ENCODE measurements around the gene KCNMA1.

Gene KCNMA1

GRCh38 chr10:76991621-76992020 lies 646.0 kb downstream of the KCNMA1 start:
- DNase-seq, result no peak

GRCh38 chr10:76990561-76990960 lies 647.0 kb downstream of the KCNMA1 start:
- DNase-seq, result no peak

GRCh38 chr10:76984559-76985443 lies 652.8 kb downstream of the KCNMA1 start:
- peak; percentile 82 to 86 for DNase-seq

- DNase-seq, result no peak
These were observed 654.0 kb downstream of the KCNMA1 start for GRCh38 chr10:76983624-76984023.

GRCh38 chr10:76982671-76983070 lies 654.9 kb downstream of the KCNMA1 start:
- no peak for DNase-seq

- no peak for DNase-seq
These were observed 656.4 kb downstream of the KCNMA1 start for GRCh38 chr10:76981251-76981650.

- no peak for DNase-seq
These were observed 659.7 kb downstream of the KCNMA1 start for GRCh38 chr10:76977901-76978300.

GRCh38 chr10:76977046-76977445 lies 660.6 kb downstream of the KCNMA1 start:
- no peak for DNase-seq

GRCh38 chr10:76976142-76976541 lies 661.5 kb downstream of the KCNMA1 start:
- no peak for DNase-seq

- DNase-seq, result no peak
These were observed 662.5 kb downstream of the KCNMA1 start for GRCh38 chr10:76975126-76975525.

GRCh38 chr10:76974017-76974691 lies 663.5 kb downstream of the KCNMA1 start:
- no peak for DNase-seq

GRCh38 chr10:76973091-76974016 lies 664.3 kb downstream of the KCNMA1 start:
- no peak for DNase-seq

- no peak for DNase-seq
These were observed 665.1 kb downstream of the KCNMA1 start for GRCh38 chr10:76972541-76972940.

GRCh38 chr10:76971547-76972170 lies 665.9 kb downstream of the KCNMA1 start:
- no peak for DNase-seq

- no peak for DNase-seq
These were observed 666.7 kb downstream of the KCNMA1 start for GRCh38 chr10:76970711-76971519.

- DNase-seq, result no peak
These were observed 668.2 kb downstream of the KCNMA1 start for GRCh38 chr10:76969366-76969948.

GRCh38 chr10:76968483-76968882 lies 669.1 kb downstream of the KCNMA1 start:
- DNase-seq, result no peak

- no peak for DNase-seq
These were observed 674.8 kb downstream of the KCNMA1 start for GRCh38 chr10:76962851-76963250.

GRCh38 chr10:76961841-76962240 lies 675.8 kb downstream of the KCNMA1 start:
- DNase-seq, result peak; percentile 72 to 77

GRCh38 chr10:76959111-76959510 lies 678.5 kb downstream of the KCNMA1 start:
- peak in 1 of 2 experiments; percentile 6 for DNase-seq

GRCh38 chr10:76954838-76955237 lies 682.8 kb downstream of the KCNMA1 start:
- no peak for DNase-seq
